Liver (tissue), 9 donors: Measurements from ENCODE around the gene SCARB1. TPM values are rescaled to one million over a fixed set of nuclear protein-coding genes. Genes with fewer than 3 reads are reported as not detected.
"Not testable (repeated sequence)": the region's sequence is repeated elsewhere in the genome, so short reads cannot be mapped to it uniquely, and the experiment has no call there.

Experiments
- DNase-seq: peaks from one replicate; pipeline ENCODE4 v3.0.0-alpha.2; 2017; ENCODE audit warnings: low spot score
- H3K27ac ChIP-seq, 2 donors: one replicate each; pipeline ENCODE4 v1.7.0; 2013; ENCODE audit warnings: inconsistent platforms in 2 of 2, low read length in 2 of 2, control low read depth in 1 of 2, low read depth in 1 of 2, mild to moderate bottlenecking in 1 of 2
- H3K27me3 ChIP-seq, 4 donors: one replicate each; pipeline versions ENCODE4 v1.6.1 to v1.7.0; 2013; ENCODE audit warnings: low read length in 3 of 4, inconsistent platforms in 1 of 4, mild to moderate bottlenecking in 1 of 4, moderate library complexity in 1 of 4; ENCODE audit not compliant: control insufficient read depth in 4 of 4, insufficient read depth in 4 of 4
- H3K36me3 ChIP-seq, 4 donors: one replicate each; pipeline versions ENCODE4 v1.6.1 to v1.7.0; 2013; ENCODE audit warnings: low read length in 3 of 4, mild to moderate bottlenecking in 3 of 4, low read depth in 1 of 4, moderate library complexity in 1 of 4; ENCODE audit not compliant: control insufficient read depth in 4 of 4, insufficient read depth in 3 of 4
- H3K4me1 ChIP-seq, 4 donors: one replicate each; pipeline versions ENCODE4 v1.6.1 to v1.7.0; 2013; ENCODE audit warnings: low read length in 3 of 4, mild to moderate bottlenecking in 3 of 4, moderate library complexity in 1 of 4; ENCODE audit not compliant: control insufficient read depth in 4 of 4, insufficient read depth in 4 of 4
- H3K4me3 ChIP-seq, 3 donors: one replicate each; pipeline versions ENCODE4 v1.6.1 to v1.7.0; 2013; ENCODE audit warnings: low read length in 3 of 3, control low read depth in 1 of 3, low read depth in 1 of 3, mild to moderate bottlenecking in 1 of 3
- H3K9ac ChIP-seq, 2 donors: one replicate each; pipeline ENCODE4 v1.7.0; 2013; ENCODE audit warnings: low read length in 2 of 2, mild to moderate bottlenecking in 2 of 2, moderate library complexity in 2 of 2, control low read depth in 1 of 2, low read depth in 1 of 2
- H3K9me3 ChIP-seq, 4 donors: one replicate each; pipeline versions ENCODE4 v1.6.1 to v1.7.0; 2013; ENCODE audit warnings: low read length in 3 of 4; ENCODE audit not compliant: control insufficient read depth in 4 of 4
- CTCF ChIP-seq: fragments of 150-350 bp; IDR thresholded peaks from 2 replicates; pipeline ENCODE4 v1.5.1; 2017; ENCODE audit warnings: improper control_type of control experiment, low read depth, low read length; ENCODE audit not compliant: missing input control
- HNF4G ChIP-seq: IDR thresholded peaks from 2 replicates; pipeline ENCODE4 v1.6.1; 2016; ENCODE audit warnings: antibody characterized with exemption
- MAX ChIP-seq: IDR thresholded peaks from 2 replicates; pipeline ENCODE4 v1.6.1; 2016; ENCODE audit warnings: antibody characterized with exemption
- NR2F2 ChIP-seq: IDR thresholded peaks from 2 replicates; pipeline ENCODE4 v1.6.1; 2016; ENCODE audit warnings: antibody characterized with exemption
- RAD21 ChIP-seq, 2 donors: IDR thresholded peaks; 2 replicates each; pipeline ENCODE4 v1.6.1; 2016; ENCODE audit warnings: antibody characterized with exemption in 2 of 2, mild to moderate bottlenecking in 2 of 2
- REST ChIP-seq: IDR thresholded peaks from 2 replicates; pipeline ENCODE4 v1.6.1; 2016; ENCODE audit warnings: antibody characterized with exemption, mild to moderate bottlenecking
- YY1 ChIP-seq: IDR thresholded peaks from 2 replicates; pipeline ENCODE4 v1.6.1; 2016; ENCODE audit warnings: antibody characterized with exemption, mild to moderate bottlenecking
- WGBS: extraction: QIAGEN DNeasy Blood & Tissue Kit; methylation state at CpG from one replicate; pipeline ENCODE4 v1.1.7; 2013; 5-methylcytosine and 5-hydroxymethylcytosine counted together
- polyA plus RNA-seq, 2 donors: library from polyadenylated mRNA; stranded (reverse) in 1 of 2; unstranded in 1 of 2; fragments of 200-250 nt in 1 of 2; fragments of >200 nt in 1 of 2; fragmentation: Nextera tagmentation in 1 of 2; extraction: Ambion mirVana in 1 of 2; gene quantifications; one replicate each; pipeline versions ENCODE4 v1.2.1 to v1.2.3, GENCODE V29; 2013 to 2015
- total RNA-seq, 2 donors: library from RNA; depleted of rRNA; stranded (reverse); fragments of >200 nt; gene quantifications; one replicate each; pipeline ENCODE4 v1.2.3, GENCODE V29; 2014
- donor health status: healthy.
- donor health status: healthy.
- donor health status: healthy.
- donor health status: healthy.
- donor health status: healthy.

The SCARB1 gene
- total RNA-seq (100 to 1,000 TPM in 1 of 2 donors, 10 to 100 TPM in 1; 85.3 to 169 TPM), polyA plus RNA-seq (100 to 1,000 TPM; 112 to 289 TPM)

GRCh38 chr12:124863416-124864325 lies at the start of gene SCARB1:
SCARB1 (minus strand) TSS chr12:124863864; CDS start chr12:124863720, 144 bp downstream.
- Histone ChIP-seq H3K4me1 (peaks cover 6 to 37% (median 26%) of the 10 kb centered on the region in 4 donors), H3K4me3 (peak within 1 kb of the TSS; percentile 82 to 87 (median 86)), H3K27me3 (no peaks in the 10 kb centered on the region), H3K27ac (peak within 1 kb of the TSS; percentile 90 to 95), H3K9ac (peak within 1 kb of the TSS; percentile 77 to 88), H3K36me3 (peaks cover 2 to 10% (median 3%) of the 10 kb centered on the region in 4 donors), H3K9me3 (no peaks in the 10 kb centered on the region)
- TF ChIP-seq YY1: peak; percentile 83
- TF ChIP-seq NR2F2: no peak
- TF ChIP-seq RAD21 (IDR thresholded peaks at IDR 0.05): peak in 1 of 2 donors; percentile 53
- TF ChIP-seq CTCF: peak; percentile 28
- peak; percentile 85 for TF ChIP-seq REST
- peak; percentile 17 for TF ChIP-seq MAX
- TF ChIP-seq HNF4G: no peak
- WGBS: under 1% methylated on average over 89 of the region's 89 CpGs
- DNase-seq: peak; percentile 97

GRCh38 chr12:124912529-124913287 lies 49.0 kb upstream of the SCARB1 start:
- not testable (repeated sequence) for H3K27me3 ChIP-seq, H3K9me3 ChIP-seq, DNase-seq
- H3K4me1 ChIP-seq: peaks cover 0 to 19% (median 7%) of the 10 kb centered on the region in 4 donors
- H3K36me3 ChIP-seq: peaks cover 0 to 10% (median 5%) of the 10 kb centered on the region in 4 donors
- WGBS: 31% methylated on average over 18 of the region's 21 CpGs
- H3K9ac ChIP-seq: peak overlapping the region; percentile 58 to 69
- peak overlapping the region; percentile 52 to 80 (median 75) for H3K4me3 ChIP-seq
- H3K27ac ChIP-seq: peak overlapping the region; percentile 100

GRCh38 chr12:124911521-124911920 lies 47.9 kb upstream of the SCARB1 start:
- H3K27me3 ChIP-seq, DNase-seq, H3K9ac ChIP-seq, H3K4me3 ChIP-seq, H3K9me3 ChIP-seq: not testable (repeated sequence)
- Histone ChIP-seq H3K36me3 (peaks cover 0 to 10% (median 5%) of the 10 kb centered on the region in 4 donors), H3K4me1 (peaks cover 0 to 16% (median 11%) of the 10 kb centered on the region in 4 donors), H3K27ac (peak overlapping the region in 1 of 2 donors; percentile 6)
- WGBS: 42% methylated on average over 6 of the region's 6 CpGs
